GM23338 (cell line): ENCODE results near the gene MBD3L5. TPM values are rescaled to one million over a fixed set of nuclear protein-coding genes. Genes with fewer than 3 reads are reported as not detected.
A peak's percentile ranks its signal among the peaks of the same experiment; 100 is the strongest.

Experiments
- ATAC-seq: fragments of 200-7000 bp; cut with Tn5 transposase; 3 replicates; pipeline ENCODE4 v1.9.1; 2020
- DNase-seq: peaks from one replicate; pipeline ENCODE4 v3.0.0-alpha.2; 2015; ENCODE audit warnings: low spot score
- H2AFZ ChIP-seq: fragments of 200-600 bp; sonication (generic); 2 replicates; pipeline ENCODE4 v1.8.0; 2016; ENCODE audit warnings: antibody characterized with exemption, mild to moderate bottlenecking, moderate library complexity
- H3F3A ChIP-seq: fragments of 200-600 bp; sonication (generic); replicated peaks from 2 replicates; pipeline ENCODE4 v1.8.0; 2017; ENCODE audit warnings: antibody characterized with exemption, mixed run types, low read depth
- H3K27ac ChIP-seq: fragments of 200-600 bp; sonication (generic); 2 replicates; pipeline ENCODE4 v1.6.1; 2016; ENCODE audit warnings: low read depth
- H3K27me3 ChIP-seq: fragments of 200-600 bp; sonication (generic); 2 replicates; pipeline ENCODE4 v1.8.0; 2016; ENCODE audit warnings: mild to moderate bottlenecking, mixed run types, moderate library complexity; ENCODE audit not compliant: insufficient read depth
- H3K36me3 ChIP-seq: fragments of 200-600 bp; sonication (generic); 2 replicates; pipeline ENCODE4 v1.8.0; 2016; ENCODE audit warnings: mild to moderate bottlenecking; ENCODE audit not compliant: insufficient read depth
- H3K4me1 ChIP-seq: fragments of 200-600 bp; sonication (generic); 2 replicates; pipeline ENCODE4 v1.8.0; 2016; ENCODE audit warnings: mild to moderate bottlenecking, moderate library complexity; ENCODE audit not compliant: insufficient read depth
- H3K4me2 ChIP-seq: fragments of 200-600 bp; sonication (generic); 2 replicates; pipeline ENCODE4 v1.7.1; 2017; ENCODE audit warnings: mixed run types
- H3K4me3 ChIP-seq: fragments of 200-600 bp; sonication (generic); 2 replicates; pipeline ENCODE4 v1.6.1; 2016; ENCODE audit warnings: mixed run types
- H3K79me2 ChIP-seq: fragments of 200-600 bp; sonication (generic); replicated peaks from 2 replicates; pipeline ENCODE4 v1.8.0; 2017; ENCODE audit warnings: mild to moderate bottlenecking; ENCODE audit not compliant: insufficient read depth
- H3K9me2 ChIP-seq: fragments of 200-600 bp; sonication (generic); 2 replicates; pipeline ENCODE4 v1.8.0; 2017; ENCODE audit not compliant: insufficient read depth
- H4K20me1 ChIP-seq: fragments of 200-600 bp; sonication (generic); replicated peaks from 2 replicates; pipeline ENCODE4 v1.8.0; 2017; ENCODE audit warnings: mild to moderate bottlenecking; ENCODE audit not compliant: insufficient read depth
- H3K27ac Mint-ChIP-seq: 2 replicates; pipeline ENCODE4 v1.8.0; 2020; ENCODE audit warnings: inconsistent platforms, mild to moderate bottlenecking, moderate library complexity, mixed read lengths
- H3K27me3 Mint-ChIP-seq: 3 replicates; pipeline ENCODE4 v1.8.0; 2022; ENCODE audit warnings: low read depth, mild to moderate bottlenecking, moderate library complexity, mixed read lengths, inconsistent platforms; ENCODE audit not compliant: insufficient read depth, poor library complexity
- H3K36me3 Mint-ChIP-seq: 3 replicates; pipeline ENCODE4 v1.8.0; 2021; ENCODE audit warnings: low read depth, mild to moderate bottlenecking, inconsistent platforms, moderate library complexity, mixed read lengths
- H3K4me1 Mint-ChIP-seq: 3 replicates; pipeline ENCODE4 v1.8.0; 2020; ENCODE audit warnings: mild to moderate bottlenecking, inconsistent platforms, mixed read lengths
- H3K4me3 Mint-ChIP-seq: 3 replicates; pipeline ENCODE4 v1.8.0; 2021; ENCODE audit warnings: moderate library complexity, mild to moderate bottlenecking, inconsistent platforms, mixed read lengths
- H3K9me3 Mint-ChIP-seq: 3 replicates; pipeline ENCODE4 v1.8.0; 2020; ENCODE audit warnings: moderate library complexity, mild to moderate bottlenecking, inconsistent platforms, mixed read lengths
- JUNB ChIP-seq: IDR thresholded peaks from one replicate; pipeline ENCODE4 v1.6.1; 2016; ENCODE audit warnings: antibody characterized with exemption; ENCODE audit not compliant: unreplicated experiment
- NANOG ChIP-seq: IDR thresholded peaks from 2 replicates; pipeline ENCODE4 v1.6.1; 2016; ENCODE audit warnings: antibody characterized with exemption, borderline replicate concordance
- REST ChIP-seq: IDR thresholded peaks from one replicate; pipeline ENCODE4 v1.6.1; 2018; ENCODE audit warnings: antibody characterized with exemption; ENCODE audit not compliant: unreplicated experiment
- ZNF331 ChIP-seq: fragments of 250-450 bp; sonication (Bioruptor Pico); IDR thresholded peaks from 2 replicates; pipeline ENCODE4 v1.5.0; 2020; ENCODE audit warnings: low read depth, mild to moderate bottlenecking, moderate library complexity
- polyA plus RNA-seq: library from polyadenylated mRNA; unstranded; fragments of >200 nt; fragmentation: Nextera tagmentation; extraction: Ambion mirVana; gene quantifications from 2 replicates; pipeline ENCODE4 v1.2.1, GENCODE V29; 2016
- total RNA-seq: library from RNA; depleted of rRNA; stranded (reverse); fragments of >200 nt; shearing (Covaris generic); gene quantifications from 2 replicates; pipeline ENCODE4 v1.2.3, GENCODE V29; 2014
- TF ChIP-seq, protein P1 (sequence below): IDR thresholded peaks from 2 replicates; pipeline ENCODE4 v1.6.1; 2016; ENCODE audit warnings: antibody characterized with exemption
- TF ChIP-seq, protein P2 (sequence below), 2 experiments: fragments of 200-600 bp in 1 of 2; sonication (generic) in 1 of 2; conservative IDR thresholded peaks; 2 replicates each; pipeline versions ENCODE4 v1.5.1 to v1.6.1; 2016 to 2017; ENCODE audit warnings: antibody characterized with exemption in 2 of 2, low read depth in 2 of 2, mild to moderate bottlenecking in 2 of 2, moderate library complexity in 1 of 2

The MBD3L5 gene
- total and polyA plus RNA-seq, 2 experiments from 2014 or later: not detected

DNA sequence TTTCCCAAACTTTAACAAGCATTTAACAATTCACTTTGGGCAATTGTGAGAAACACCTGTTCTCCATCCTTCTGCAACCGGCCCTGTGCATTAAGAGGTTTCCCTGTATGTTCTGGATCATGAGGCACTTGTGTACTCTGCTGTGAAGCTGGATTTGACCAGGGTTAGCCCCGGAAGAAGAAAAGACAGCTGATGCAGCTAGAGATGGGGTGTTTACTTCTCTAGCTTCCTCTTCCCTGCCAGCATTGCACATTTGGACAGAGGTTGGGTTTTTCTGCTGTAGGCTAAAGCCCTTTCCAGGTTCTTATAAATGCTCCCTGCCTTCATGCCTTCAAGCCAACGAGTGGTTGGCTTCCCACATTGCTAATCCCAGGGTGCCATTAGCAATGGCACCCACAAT, 30.0 kb upstream of the MBD3L5 start (continued):
- no peak for TF ChIP-seq JUNB
- TF ChIP-seq ZNF331: no peak
- TF ChIP-seq, protein P1, sequence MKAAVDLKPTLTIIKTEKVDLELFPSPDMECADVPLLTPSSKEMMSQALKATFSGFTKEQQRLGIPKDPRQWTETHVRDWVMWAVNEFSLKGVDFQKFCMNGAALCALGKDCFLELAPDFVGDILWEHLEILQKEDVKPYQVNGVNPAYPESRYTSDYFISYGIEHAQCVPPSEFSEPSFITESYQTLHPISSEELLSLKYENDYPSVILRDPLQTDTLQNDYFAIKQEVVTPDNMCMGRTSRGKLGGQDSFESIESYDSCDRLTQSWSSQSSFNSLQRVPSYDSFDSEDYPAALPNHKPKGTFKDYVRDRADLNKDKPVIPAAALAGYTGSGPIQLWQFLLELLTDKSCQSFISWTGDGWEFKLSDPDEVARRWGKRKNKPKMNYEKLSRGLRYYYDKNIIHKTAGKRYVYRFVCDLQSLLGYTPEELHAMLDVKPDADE: no peak

DNA sequence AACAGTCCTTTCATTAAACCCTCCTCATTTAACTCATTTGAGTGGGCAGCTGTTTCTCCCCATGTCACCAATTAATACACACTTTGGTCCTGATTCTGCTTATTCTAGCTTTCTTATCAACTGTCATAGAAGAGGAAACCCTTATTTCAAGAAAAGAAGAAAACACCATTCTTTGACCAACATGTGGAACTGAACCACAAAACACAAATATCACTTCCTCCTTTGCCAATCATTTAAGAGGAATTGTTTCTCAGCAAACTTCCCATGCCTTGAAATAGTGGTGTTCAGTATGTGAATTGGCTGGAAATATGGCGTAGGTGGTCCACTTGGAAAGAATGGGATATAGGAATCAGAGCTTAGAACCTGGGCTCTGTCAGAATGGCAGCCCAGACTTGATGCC, 29.6 kb upstream of the MBD3L5 start:
- H3K27ac ChIP-seq: no peak overlapping the region
- no peaks in the 10 kb centered on the region for H3F3A ChIP-seq
- Mint-ChIP-seq H3K27ac (no peak overlapping the region), H3K36me3 (peaks cover 44% of the 10 kb centered on the region), H3K9me3 (peaks cover 93% of the 10 kb centered on the region), H3K27me3 (peaks cover 6% of the 10 kb centered on the region), H3K4me3 (no peak overlapping the region), H3K4me1 (no peaks in the 10 kb centered on the region)
- H3K27me3 ChIP-seq: no peaks in the 10 kb centered on the region
- H3K9me2 ChIP-seq: no peaks in the 10 kb centered on the region
- ATAC-seq (no peak), DNase-seq (no peak)
- no peaks in the 10 kb centered on the region for H4K20me1 ChIP-seq
- peaks cover 3% of the 10 kb centered on the region; the same call in 1 of the 2 replicates for H3K36me3 ChIP-seq
- no peaks in the 10 kb centered on the region for H3K4me1 ChIP-seq
- H3K4me3 ChIP-seq: no peak overlapping the region
- H3K79me2 ChIP-seq: no peaks in the 10 kb centered on the region
- TF ChIP-seq NANOG (no peak), ZNF331 (no peak)
- H3K4me2 ChIP-seq: no peak overlapping the region
- no peak overlapping the region for H2AFZ ChIP-seq

GRCh38 chr19:7004313-7004931, 26.0 kb upstream of the MBD3L5 start:
- Histone ChIP-seq H3K4me2 (no peak overlapping the region), H3K36me3 (peaks cover 3% of the 10 kb centered on the region; the same call in 1 of the 2 replicates), H3K4me3 (no peak overlapping the region), H2AFZ (no peak overlapping the region), H4K20me1 (no peaks in the 10 kb centered on the region), H3F3A (no peaks in the 10 kb centered on the region), H3K9me2 (no peaks in the 10 kb centered on the region), H3K79me2 (no peaks in the 10 kb centered on the region), H3K27ac (no peak overlapping the region), H3K4me1 (no peaks in the 10 kb centered on the region), H3K27me3 (no peaks in the 10 kb centered on the region)
- peak; percentile 35; the same call in 2 of the 3 replicates for ATAC-seq
- Mint-ChIP-seq H3K27ac (no peak overlapping the region), H3K4me3 (no peak overlapping the region), H3K27me3 (peaks cover 4% of the 10 kb centered on the region), H3K9me3 (peaks cover 89% of the 10 kb centered on the region), H3K36me3 (peaks cover 31% of the 10 kb centered on the region), H3K4me1 (no peaks in the 10 kb centered on the region)
- TF ChIP-seq REST: no peak
- TF ChIP-seq, protein P2, sequence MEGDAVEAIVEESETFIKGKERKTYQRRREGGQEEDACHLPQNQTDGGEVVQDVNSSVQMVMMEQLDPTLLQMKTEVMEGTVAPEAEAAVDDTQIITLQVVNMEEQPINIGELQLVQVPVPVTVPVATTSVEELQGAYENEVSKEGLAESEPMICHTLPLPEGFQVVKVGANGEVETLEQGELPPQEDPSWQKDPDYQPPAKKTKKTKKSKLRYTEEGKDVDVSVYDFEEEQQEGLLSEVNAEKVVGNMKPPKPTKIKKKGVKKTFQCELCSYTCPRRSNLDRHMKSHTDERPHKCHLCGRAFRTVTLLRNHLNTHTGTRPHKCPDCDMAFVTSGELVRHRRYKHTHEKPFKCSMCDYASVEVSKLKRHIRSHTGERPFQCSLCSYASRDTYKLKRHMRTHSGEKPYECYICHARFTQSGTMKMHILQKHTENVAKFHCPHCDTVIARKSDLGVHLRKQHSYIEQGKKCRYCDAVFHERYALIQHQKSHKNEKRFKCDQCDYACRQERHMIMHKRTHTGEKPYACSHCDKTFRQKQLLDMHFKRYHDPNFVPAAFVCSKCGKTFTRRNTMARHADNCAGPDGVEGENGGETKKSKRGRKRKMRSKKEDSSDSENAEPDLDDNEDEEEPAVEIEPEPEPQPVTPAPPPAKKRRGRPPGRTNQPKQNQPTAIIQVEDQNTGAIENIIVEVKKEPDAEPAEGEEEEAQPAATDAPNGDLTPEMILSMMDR (conservative IDR thresholded peaks at IDR 0.05; ENCODE audit: low read depth in 2 of 2): peak; percentile 60 to 89
- DNase-seq: peak; percentile 75
